Measurements from ENCODE around the gene LCN10. TPM values are rescaled to one million over a fixed set of nuclear protein-coding genes. Genes with fewer than 3 reads are reported as not detected.
"Not testable (repeated sequence)": the region's sequence is repeated elsewhere in the genome, so short reads cannot be mapped to it uniquely, and the experiment has no call there.

Gene LCN10
- total RNA-seq, 1 experiment from 2014 or later, result not detected

DNA sequence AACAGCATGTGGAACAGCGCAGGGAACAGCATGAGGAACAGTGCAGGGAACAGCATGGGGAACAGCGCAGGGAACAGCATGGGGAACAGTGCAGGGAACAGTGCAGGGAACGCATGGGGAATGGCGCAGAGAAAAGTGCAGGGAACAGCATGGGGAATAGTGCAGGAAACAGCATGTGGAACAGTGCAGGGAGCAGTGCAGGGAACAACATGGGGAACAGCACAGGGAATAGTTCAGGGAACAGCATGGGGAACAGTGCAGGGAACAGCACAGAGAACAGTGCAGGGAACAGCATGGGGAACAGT lies 13.3 kb upstream of the LCN10 start:
- Mint-ChIP-seq H3K27me3 (ENCODE audit: insufficient read depth, unreplicated experiment) (peaks cover 12% of the 10 kb centered on the region), H3K4me3 (ENCODE audit: unreplicated experiment) (no peak overlapping the region), H3K36me3 (ENCODE audit: insufficient read depth, unreplicated experiment) (no peaks in the 10 kb centered on the region), H3K9me3 (ENCODE audit: unreplicated experiment) (peaks cover 15% of the 10 kb centered on the region), H3K27ac (ENCODE audit: low read depth, unreplicated experiment) (no peak overlapping the region), H3K4me1 (ENCODE audit: insufficient read depth, unreplicated experiment) (no peaks in the 10 kb centered on the region)
- no TSS peak for BruUV-seq (replicated peaks)
- DNase-seq (ENCODE audit: unreplicated experiment), result no peak
- TF ChIP-seq, protein P1, sequence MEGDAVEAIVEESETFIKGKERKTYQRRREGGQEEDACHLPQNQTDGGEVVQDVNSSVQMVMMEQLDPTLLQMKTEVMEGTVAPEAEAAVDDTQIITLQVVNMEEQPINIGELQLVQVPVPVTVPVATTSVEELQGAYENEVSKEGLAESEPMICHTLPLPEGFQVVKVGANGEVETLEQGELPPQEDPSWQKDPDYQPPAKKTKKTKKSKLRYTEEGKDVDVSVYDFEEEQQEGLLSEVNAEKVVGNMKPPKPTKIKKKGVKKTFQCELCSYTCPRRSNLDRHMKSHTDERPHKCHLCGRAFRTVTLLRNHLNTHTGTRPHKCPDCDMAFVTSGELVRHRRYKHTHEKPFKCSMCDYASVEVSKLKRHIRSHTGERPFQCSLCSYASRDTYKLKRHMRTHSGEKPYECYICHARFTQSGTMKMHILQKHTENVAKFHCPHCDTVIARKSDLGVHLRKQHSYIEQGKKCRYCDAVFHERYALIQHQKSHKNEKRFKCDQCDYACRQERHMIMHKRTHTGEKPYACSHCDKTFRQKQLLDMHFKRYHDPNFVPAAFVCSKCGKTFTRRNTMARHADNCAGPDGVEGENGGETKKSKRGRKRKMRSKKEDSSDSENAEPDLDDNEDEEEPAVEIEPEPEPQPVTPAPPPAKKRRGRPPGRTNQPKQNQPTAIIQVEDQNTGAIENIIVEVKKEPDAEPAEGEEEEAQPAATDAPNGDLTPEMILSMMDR (IDR thresholded peaks at IDR 0.05; ENCODE audit: unreplicated experiment), result no peak
- ChIA-PET CTCF (no interaction called here), POLR2A (no interaction called here)
- intact Hi-C loops (cut with micrococcal nuclease), result no loop called here

DNA sequence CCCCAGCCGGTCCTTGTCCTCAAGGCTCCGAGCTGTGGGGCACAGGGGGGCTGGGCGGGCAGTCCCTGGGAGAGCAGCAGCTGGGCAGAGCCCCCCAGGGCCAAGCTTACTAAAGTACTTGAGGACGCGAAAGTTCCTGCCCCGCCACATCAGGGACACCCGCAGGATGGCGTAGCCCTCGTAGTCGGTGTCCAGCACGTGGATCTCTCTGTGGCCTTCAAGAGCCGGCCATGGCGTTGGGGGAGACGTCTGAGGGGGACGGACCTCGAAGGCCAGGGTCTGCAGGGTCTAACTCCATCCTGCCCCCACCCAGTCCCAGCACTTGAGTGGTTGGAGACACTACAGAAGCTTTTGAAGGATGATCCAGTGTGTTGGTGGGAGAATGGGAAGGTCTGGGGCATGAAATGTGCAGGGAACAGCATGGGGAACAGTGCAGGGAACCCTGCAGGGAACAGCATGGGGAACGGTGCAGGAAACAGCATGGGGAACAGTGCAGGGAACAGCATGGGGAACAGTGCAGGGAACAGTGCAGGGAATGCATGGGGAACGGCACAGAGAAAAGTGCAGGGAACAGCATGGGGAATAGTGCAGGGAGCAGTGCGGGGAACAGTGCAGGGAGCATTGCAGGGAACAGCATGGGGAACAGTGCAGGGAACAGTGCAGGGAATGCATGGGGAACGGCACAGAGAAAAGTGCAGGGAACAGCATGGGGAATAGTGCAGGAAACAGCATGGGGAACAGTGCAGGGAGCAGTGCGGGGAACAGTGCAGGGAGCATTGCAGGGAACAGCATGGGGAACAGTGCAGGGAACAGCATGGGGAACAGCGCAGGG lies 12.8 kb upstream of the LCN10 start:
- H3K4me1 Mint-ChIP-seq (ENCODE audit: insufficient read depth, unreplicated experiment); BruUV-seq (replicated peaks); H3K4me3 Mint-ChIP-seq (ENCODE audit: unreplicated experiment); H3K27ac Mint-ChIP-seq (ENCODE audit: low read depth, unreplicated experiment); intact Hi-C loops (cut with micrococcal nuclease); H3K36me3 Mint-ChIP-seq (ENCODE audit: insufficient read depth, unreplicated experiment); DNase-seq (ENCODE audit: unreplicated experiment): not testable (repeated sequence)
- H3K27me3 Mint-ChIP-seq (ENCODE audit: insufficient read depth, unreplicated experiment), result peaks cover 15% of the 10 kb centered on the region
- ChIA-PET CTCF (interaction anchor here (0.5 to 1.5 kb wide), 2 partner anchors 11 to 28 kb away, joined by 3 to 6 read pairs; no protein-coding TSS in a partner anchor), POLR2A (interaction anchor here (0.9 kb wide), 1 partner anchor 10 kb away, joined by 3 read pairs; no protein-coding TSS in a partner anchor)
- H3K9me3 Mint-ChIP-seq (ENCODE audit: unreplicated experiment), result peaks cover 15% of the 10 kb centered on the region

DNA sequence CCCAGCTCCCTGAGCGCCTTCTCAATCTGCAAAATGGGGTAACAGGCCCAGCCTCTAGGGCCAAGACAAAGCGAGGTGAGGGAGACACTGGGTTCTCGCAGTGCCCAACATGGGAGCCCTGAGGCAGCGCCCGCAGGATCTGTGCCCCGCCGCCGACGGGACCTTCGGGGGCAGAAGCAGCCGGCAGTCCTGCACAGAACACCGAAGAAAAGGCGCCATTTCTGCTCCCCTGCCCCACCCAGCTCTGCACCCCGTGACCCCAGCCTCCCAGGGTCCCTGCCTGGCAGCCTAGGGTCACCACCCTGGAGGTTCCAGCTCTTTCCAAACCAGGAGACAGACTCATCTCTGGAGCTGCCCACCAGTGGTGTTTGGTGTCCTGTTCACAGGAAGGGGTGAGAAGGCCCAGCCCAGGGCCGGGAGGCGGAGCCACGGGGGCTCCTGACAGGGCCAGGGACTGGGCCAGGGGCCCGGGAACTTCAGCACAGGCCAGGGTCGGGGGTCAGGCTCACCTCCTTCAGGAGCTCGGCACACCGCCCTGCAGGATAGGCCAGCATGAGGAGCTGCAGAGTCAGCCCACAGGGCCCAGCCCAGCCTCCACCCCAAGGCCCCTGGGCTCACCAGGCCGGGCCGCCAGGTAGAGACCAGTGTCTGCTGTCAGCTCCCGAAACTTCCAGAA lies 12.0 kb upstream of the LCN10 start:
- no peak overlapping the region for H3K4me3 Mint-ChIP-seq (ENCODE audit: unreplicated experiment)
- no peaks in the 10 kb centered on the region for H3K36me3 Mint-ChIP-seq (ENCODE audit: insufficient read depth, unreplicated experiment)
- peaks cover 15% of the 10 kb centered on the region for H3K27me3 Mint-ChIP-seq (ENCODE audit: insufficient read depth, unreplicated experiment)
- ChIA-PET POLR2A (interaction anchor here (0.9 kb wide), 1 partner anchor 10 kb away, joined by 3 read pairs; no protein-coding TSS in a partner anchor), CTCF (interaction anchor here (0.5 to 1.5 kb wide), 2 partner anchors 12 to 28 kb away, joined by 3 to 6 read pairs; no protein-coding TSS in a partner anchor)
- no peaks in the 10 kb centered on the region for H3K4me1 Mint-ChIP-seq (ENCODE audit: insufficient read depth, unreplicated experiment)
- no TSS peak for BruUV-seq (replicated peaks)
- intact Hi-C loops (cut with micrococcal nuclease), result no loop called here
- no peak overlapping the region for H3K27ac Mint-ChIP-seq (ENCODE audit: low read depth, unreplicated experiment)
- peaks cover 15% of the 10 kb centered on the region for H3K9me3 Mint-ChIP-seq (ENCODE audit: unreplicated experiment)
- DNase-seq (ENCODE audit: unreplicated experiment), result no peak
- TF ChIP-seq, protein P1 (IDR thresholded peaks at IDR 0.05; ENCODE audit: unreplicated experiment), result no peak

DNA sequence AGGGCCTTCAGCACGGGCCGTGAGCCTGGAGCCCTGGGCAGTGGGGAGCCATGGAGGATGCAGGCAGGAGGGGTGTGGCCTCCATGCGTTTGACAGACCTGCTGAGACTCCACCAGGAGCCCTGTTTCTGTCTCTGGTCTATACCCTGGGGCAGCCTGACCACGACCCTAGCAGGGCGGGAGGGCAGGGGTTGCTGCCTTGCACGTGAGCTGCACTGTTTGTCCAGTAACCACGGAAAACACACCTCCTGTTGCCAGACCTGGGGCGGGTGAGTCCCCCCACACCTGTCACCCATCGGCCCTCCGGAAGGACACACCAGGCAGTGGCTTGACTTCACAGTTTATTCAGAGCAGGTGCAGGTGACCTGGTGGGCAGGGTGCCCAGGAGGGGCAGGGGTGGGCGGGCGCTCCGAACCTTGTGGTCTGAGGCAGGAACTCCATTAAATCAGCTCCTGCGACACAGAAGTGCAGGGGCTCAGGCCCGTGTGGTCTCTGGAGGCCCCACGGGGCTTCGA lies 11.4 kb upstream of the LCN10 start:
- DNase-seq (ENCODE audit: unreplicated experiment), result no peak
- no TSS peak for BruUV-seq (replicated peaks)
- CTCF ChIA-PET, result interaction anchor here (1.5 kb wide), 1 partner anchor 12 kb away, joined by 6 read pairs; no protein-coding TSS in a partner anchor

More for the DNA sequence above, 11.4 kb upstream of the LCN10 start:
- Mint-ChIP-seq H3K27me3 (ENCODE audit: insufficient read depth, unreplicated experiment) (peaks cover 15% of the 10 kb centered on the region), H3K9me3 (ENCODE audit: unreplicated experiment) (peaks cover 15% of the 10 kb centered on the region), H3K36me3 (ENCODE audit: insufficient read depth, unreplicated experiment) (no peaks in the 10 kb centered on the region), H3K4me1 (ENCODE audit: insufficient read depth, unreplicated experiment) (no peaks in the 10 kb centered on the region), H3K4me3 (ENCODE audit: unreplicated experiment) (no peak overlapping the region), H3K27ac (ENCODE audit: low read depth, unreplicated experiment) (no peak overlapping the region)
- POLR2A ChIA-PET, result no interaction called here
- TF ChIP-seq, protein P1 (IDR thresholded peaks at IDR 0.05; ENCODE audit: unreplicated experiment), result no peak
- intact Hi-C loops (cut with micrococcal nuclease), result no loop called here
